Gastroesophageal sphincter (tissue), 3 donors: ENCODE results near the gene CUTA.

Experiments
- CTCF ChIP-seq, 4 experiments: fragments of 200-600 bp in 2 of 4; fragments of 450-650 bp in 2 of 4; sonication (generic) in 1 of 4; IDR thresholded peaks; one replicate each; pipeline ENCODE4 v1.5.1; 2017 to 2019; ENCODE audit warnings: antibody characterized with exemption in 4 of 4, mild to moderate bottlenecking in 2 of 4, moderate library complexity in 2 of 4
- POLR2A ChIP-seq, 2 donors: fragments of 450-650 bp; IDR thresholded peaks; one replicate each; pipeline ENCODE4 v1.6.1; 2017; ENCODE audit warnings: antibody characterized with exemption in 2 of 2, mild to moderate bottlenecking in 2 of 2, moderate library complexity in 1 of 2
- POLR2AphosphoS5 ChIP-seq: sonication (generic); formaldehyde crosslinking; IDR thresholded peaks from one replicate; pipeline ENCODE4 v1.6.1; 2017; ENCODE audit warnings: antibody characterized with exemption

- TF ChIP-seq CTCF (IDR thresholded peaks at IDR 0.05) (no peak), POLR2AphosphoS5 (no peak), POLR2A (IDR thresholded peaks at IDR 0.05) (no peak)
Observed at GRCh38 chr6:33418690-33419291, 884 bp upstream of the CUTA start.
